Progenitor cell of endocrine pancreas (in vitro differentiated cells): Measurements from ENCODE around the gene RP9. TPM values are rescaled to one million over a fixed set of nuclear protein-coding genes. Genes with fewer than 3 reads are reported as not detected.
A peak's percentile ranks its signal among the peaks of the same experiment; 100 is the strongest.

Experiments
- DNase-seq: peaks from one replicate; pipeline ENCODE4 v3.0.0; 2021; ENCODE audit warnings: low spot score; ENCODE audit not compliant: unreplicated experiment
- H3K27ac Mint-ChIP-seq: 2 replicates; pipeline ENCODE4 v1.8.0; 2021; ENCODE audit warnings: mild to moderate bottlenecking, moderate library complexity, mixed read lengths
- H3K27me3 Mint-ChIP-seq: 2 replicates; pipeline ENCODE4 v1.8.0; 2021; ENCODE audit warnings: mixed read lengths
- H3K36me3 Mint-ChIP-seq: 2 replicates; pipeline ENCODE4 v1.8.0; 2022; ENCODE audit warnings: mixed read lengths; ENCODE audit not compliant: insufficient read depth
- H3K4me1 Mint-ChIP-seq: 2 replicates; pipeline ENCODE4 v1.8.0; 2021; ENCODE audit warnings: low read depth, mixed read lengths
- H3K4me3 Mint-ChIP-seq: 2 replicates; pipeline ENCODE4 v1.8.0; 2021; ENCODE audit warnings: low read depth, mild to moderate bottlenecking, moderate library complexity, mixed read lengths
- H3K9me3 Mint-ChIP-seq: 2 replicates; pipeline ENCODE4 v1.8.0; 2021; ENCODE audit warnings: low read depth, mixed read lengths
- CTCF ChIP-seq: fragments of 200-600 bp; sonication (generic); IDR thresholded peaks from one replicate; pipeline ENCODE4 v1.5.0; 2021; ENCODE audit warnings: antibody characterized with exemption, mild to moderate bottlenecking; ENCODE audit not compliant: unreplicated experiment
- long read RNA-seq: library from polyadenylated mRNA; unstranded; transcript quantifications from one replicate; pipeline ENCODE4 v2.0.0, GENCODE V29; 2020
- total RNA-seq: library from RNA; stranded (reverse); gene quantifications from 2 replicates; pipeline ENCODE4 v1.2.1, GENCODE V29; 2021

The RP9 gene
- 26.2 and 27.7 TPM in 2 replicates for total RNA-seq
- long read RNA-seq, partial matches to known transcripts, result 0 of 4 reads
- long read RNA-seq, other reads (novel, unspliced or antisense), result 2 of 4 reads

- no peaks in the 10 kb centered on the region for H3K9me3 Mint-ChIP-seq
- H3K4me1 Mint-ChIP-seq, result peaks cover 33% of the 10 kb centered on the region
- H3K27me3 Mint-ChIP-seq, result peaks cover 3% of the 10 kb centered on the region
- peak within 1 kb of the TSS; percentile 94 for H3K4me3 Mint-ChIP-seq
- peak; percentile 76 for DNase-seq
- peak; percentile 72 for TF ChIP-seq CTCF
- peak within 1 kb of the TSS; percentile 97 for H3K27ac Mint-ChIP-seq
- no peaks in the 10 kb centered on the region for H3K36me3 Mint-ChIP-seq
Measured at GRCh38 chr7:33109005-33109757, at the start of gene RP9. Gene RP9 (minus strand): TSS chr7:33109404. CDS start chr7:33109372, 32 bp downstream.

GRCh38 chr7:33157781-33158180 is 48.6 kb upstream of the RP9 start:
- no peak for DNase-seq
- no peaks in the 10 kb centered on the region for H3K9me3 Mint-ChIP-seq
- no peaks in the 10 kb centered on the region for H3K4me1 Mint-ChIP-seq
- peaks cover 11% of the 10 kb centered on the region for H3K36me3 Mint-ChIP-seq
- H3K27me3 Mint-ChIP-seq, result no peaks in the 10 kb centered on the region
- TF ChIP-seq CTCF, result no peak
- no peak overlapping the region for H3K4me3 Mint-ChIP-seq
- H3K27ac Mint-ChIP-seq, result no peak overlapping the region

- H3K4me3 Mint-ChIP-seq, result no peak overlapping the region
- no peak for TF ChIP-seq CTCF
- DNase-seq, result no peak
- H3K27ac Mint-ChIP-seq, result no peak overlapping the region
- no peaks in the 10 kb centered on the region for H3K27me3 Mint-ChIP-seq
- peaks cover 10% of the 10 kb centered on the region for H3K36me3 Mint-ChIP-seq
- no peaks in the 10 kb centered on the region for H3K4me1 Mint-ChIP-seq
- no peaks in the 10 kb centered on the region for H3K9me3 Mint-ChIP-seq
Measured at GRCh38 chr7:33157311-33157710, 48.1 kb upstream of the RP9 start.

GRCh38 chr7:33156441-33156840 is 47.2 kb upstream of the RP9 start:
- Mint-ChIP-seq H3K4me3 (no peak overlapping the region), H3K27me3 (no peaks in the 10 kb centered on the region), H3K9me3 (no peaks in the 10 kb centered on the region), H3K4me1 (no peaks in the 10 kb centered on the region), H3K27ac (no peak overlapping the region), H3K36me3 (peaks cover 3% of the 10 kb centered on the region)
- DNase-seq, result no peak
- TF ChIP-seq CTCF, result no peak

GRCh38 chr7:33155811-33156210 is 46.6 kb upstream of the RP9 start:
- H3K4me3 Mint-ChIP-seq, result no peak overlapping the region
- no peak overlapping the region for H3K27ac Mint-ChIP-seq
- no peaks in the 10 kb centered on the region for H3K27me3 Mint-ChIP-seq
- H3K9me3 Mint-ChIP-seq, result no peaks in the 10 kb centered on the region
- no peak for TF ChIP-seq CTCF
- peaks cover 1% of the 10 kb centered on the region for H3K36me3 Mint-ChIP-seq
- no peak for DNase-seq
- no peaks in the 10 kb centered on the region for H3K4me1 Mint-ChIP-seq
